GM23248 (cell line): Measurements from ENCODE around the gene MRPL37. TPM values are rescaled to one million over a fixed set of nuclear protein-coding genes. Genes with fewer than 3 reads are reported as not detected.

Experiments used
- DNase-seq: peaks from one replicate; pipeline ENCODE4 v3.0.0-alpha.2; 2015
- H2AFZ ChIP-seq: fragments of 200-600 bp; sonication (generic); 2 replicates; pipeline ENCODE4 v1.6.1; 2016; ENCODE audit warnings: antibody characterized with exemption
- H3F3A ChIP-seq: fragments of 200-600 bp; sonication (generic); 2 replicates; pipeline ENCODE4 v1.6.1; 2016; ENCODE audit warnings: mild to moderate bottlenecking, antibody characterized with exemption, mixed run types; ENCODE audit not compliant: insufficient read depth
- H3K27ac ChIP-seq: fragments of 200-600 bp; sonication (generic); 2 replicates; pipeline ENCODE4 v1.5.1; 2016; ENCODE audit warnings: mild to moderate bottlenecking
- H3K27me3 ChIP-seq: fragments of 200-600 bp; sonication (generic); replicated peaks from 2 replicates; pipeline ENCODE4 v1.6.1; 2016; ENCODE audit warnings: mild to moderate bottlenecking; ENCODE audit not compliant: insufficient read depth
- H3K36me3 ChIP-seq: fragments of 200-600 bp; sonication (generic); 2 replicates; pipeline ENCODE4 v1.6.1; 2016; ENCODE audit warnings: low read depth, mild to moderate bottlenecking
- H3K4me1 ChIP-seq: fragments of 200-600 bp; sonication (generic); 2 replicates; pipeline ENCODE4 v1.6.1; 2016; ENCODE audit warnings: mild to moderate bottlenecking; ENCODE audit not compliant: insufficient read depth
- H3K4me2 ChIP-seq: fragments of 200-600 bp; sonication (generic); one replicate; pipeline ENCODE4 v1.6.1; 2016; ENCODE audit warnings: mild to moderate bottlenecking; ENCODE audit not compliant: unreplicated experiment
- H3K4me3 ChIP-seq: fragments of 200-600 bp; sonication (generic); 2 replicates; pipeline ENCODE4 v1.5.1; 2016; ENCODE audit warnings: mild to moderate bottlenecking
- H3K79me2 ChIP-seq: fragments of 200-600 bp; sonication (generic); 2 replicates; pipeline ENCODE4 v1.6.1; 2016; ENCODE audit warnings: mild to moderate bottlenecking; ENCODE audit not compliant: insufficient read depth
- H3K9ac ChIP-seq: fragments of 200-600 bp; sonication (generic); 2 replicates; pipeline ENCODE4 v1.6.1; 2016; ENCODE audit warnings: mild to moderate bottlenecking
- H3K9me2 ChIP-seq: fragments of 200-600 bp; sonication (generic); 2 replicates; pipeline ENCODE4 v1.6.1; 2016; ENCODE audit warnings: mixed run types, mild to moderate bottlenecking, moderate library complexity; ENCODE audit not compliant: insufficient read depth
- H3K9me3 ChIP-seq: fragments of 200-600 bp; sonication (generic); one replicate; pipeline ENCODE4 v1.6.1; 2017; ENCODE audit warnings: low read depth
- H4K20me1 ChIP-seq: fragments of 200-600 bp; sonication (generic); 2 replicates; pipeline ENCODE4 v1.6.0; 2016; ENCODE audit not compliant: insufficient read depth
- EZH2 ChIP-seq: fragments of 200-600 bp; sonication (generic); IDR thresholded peaks from 2 replicates; pipeline ENCODE4 v1.6.1; 2018; ENCODE audit warnings: antibody characterized with exemption, mild to moderate bottlenecking; ENCODE audit not compliant: insufficient read depth, poor library complexity, severe bottlenecking
- EZH2phosphoT487 ChIP-seq: fragments of 200-600 bp; sonication (generic); IDR thresholded peaks from 2 replicates; pipeline ENCODE4 v1.6.1; 2018; ENCODE audit warnings: antibody characterized with exemption, moderate library complexity, mild to moderate bottlenecking, low read depth; ENCODE audit not compliant: insufficient read depth
- WGBS, 2 experiments: methylation state at CpG; one replicate each; pipeline ENCODE4 v1.1.6; 2015 to 2017; ENCODE audit warnings: low lambda C conversion rate in 2 of 2, low coverage in 1 of 2; ENCODE audit errors: missing lambda C conversion rate in 2 of 2; 5-methylcytosine and 5-hydroxymethylcytosine counted together
- in situ Hi-C: fragments of 300-500 bp; cut with MboI; formaldehyde crosslinking; loops from 2 replicates; pipeline ENCODE4 v1.15.0; 2020
- polyA plus RNA-seq: library from polyadenylated mRNA; unstranded; fragments of >200 nt; fragmentation: Nextera tagmentation; extraction: Ambion mirVana; gene quantifications from 2 replicates; pipeline ENCODE4 v1.2.1, GENCODE V29; 2016
- total RNA-seq: library from RNA; depleted of rRNA; stranded (reverse); fragments of >200 nt; shearing (Covaris generic); gene quantifications from 2 replicates; pipeline ENCODE4 v1.2.3, GENCODE V29; 2014

Gene MRPL37
- total and polyA plus RNA-seq, 2 experiments from 2014 or later: 91.3 to 113 TPM

GRCh38 chr1:54212872-54213271, 12.9 kb downstream of the MRPL37 start:
- WGBS, 2 experiments: 73 to 100% methylated on average over 1 of the region's 1 CpG
- in situ Hi-C loops: no loop called here

GRCh38 chr1:54215523-54215922, 15.6 kb downstream of the MRPL37 start:
- Histone ChIP-seq H3K36me3 (peaks cover 46% of the 10 kb centered on the region), H3K9me2 (no peaks in the 10 kb centered on the region), H3K9me3 (no peaks in the 10 kb centered on the region), H3K4me2 (no peak overlapping the region), H3K27me3 (no peaks in the 10 kb centered on the region), H3K79me2 (no peaks in the 10 kb centered on the region), H3F3A (peaks cover 26% of the 10 kb centered on the region), H2AFZ (no peak overlapping the region), H3K4me3 (no peak overlapping the region), H3K9ac (no peak overlapping the region), H3K4me1 (peaks cover 18% of the 10 kb centered on the region), H3K27ac (no peak overlapping the region), H4K20me1 (no peaks in the 10 kb centered on the region)
- in situ Hi-C loops: no loop called here
- DNase-seq: no peak
- TF ChIP-seq EZH2phosphoT487 (no peak), EZH2 (no peak)
- 89 to 91% methylated on average over 9 of the region's 9 CpGs for WGBS, 2 experiments

More at GRCh38 chr1:54212872-54213271, 12.9 kb downstream of the MRPL37 start:
- no peak for TF ChIP-seq EZH2
- no peak for TF ChIP-seq EZH2phosphoT487
- no peaks in the 10 kb centered on the region for H3K4me1 ChIP-seq
- H3K27me3 ChIP-seq: no peaks in the 10 kb centered on the region
- H3K4me2 ChIP-seq: no peak overlapping the region
- no peak overlapping the region for H2AFZ ChIP-seq
- DNase-seq: no peak
- H3K4me3 ChIP-seq: no peak overlapping the region
- H3F3A ChIP-seq: 0 out of 2 replicates have a peak, but pooled peaks cover under 1% of the 10 kb centered on the region
- H3K9me2 ChIP-seq: no peaks in the 10 kb centered on the region
- peaks cover 51% of the 10 kb centered on the region for H3K36me3 ChIP-seq
- no peaks in the 10 kb centered on the region for H3K9me3 ChIP-seq
- no peaks in the 10 kb centered on the region for H3K79me2 ChIP-seq
- no peak overlapping the region for H3K9ac ChIP-seq
- no peak overlapping the region for H3K27ac ChIP-seq
- no peaks in the 10 kb centered on the region for H4K20me1 ChIP-seq

GRCh38 chr1:54218883-54219687, 19.1 kb downstream of the MRPL37 start:
- Histone ChIP-seq H2AFZ (no peak overlapping the region), H3K9ac (peak overlapping the region; percentile 57), H3K79me2 (no peaks in the 10 kb centered on the region), H3F3A (peaks cover 34% of the 10 kb centered on the region), H3K4me1 (peaks cover 19% of the 10 kb centered on the region), H3K36me3 (peaks cover 15% of the 10 kb centered on the region; the same call in 1 of the 2 replicates), H3K9me2 (no peaks in the 10 kb centered on the region), H3K4me3 (no peak overlapping the region), H3K27me3 (no peaks in the 10 kb centered on the region), H4K20me1 (no peaks in the 10 kb centered on the region), H3K4me2 (peak overlapping the region; percentile 3), H3K27ac (peak overlapping the region; percentile 83), H3K9me3 (no peaks in the 10 kb centered on the region)
- 63 to 64% methylated on average over 11 of the region's 11 CpGs for WGBS, 2 experiments
- TF ChIP-seq EZH2phosphoT487: no peak
- no peak for TF ChIP-seq EZH2
- peak; percentile 22 for DNase-seq
- in situ Hi-C loops: no loop called here

GRCh38 chr1:54219688-54220003, 19.7 kb downstream of the MRPL37 start:
- Histone ChIP-seq H3K79me2 (no peaks in the 10 kb centered on the region), H3F3A (peaks cover 34% of the 10 kb centered on the region), H3K9ac (peak overlapping the region; percentile 57), H3K9me2 (no peaks in the 10 kb centered on the region), H3K36me3 (peaks cover 10% of the 10 kb centered on the region; the same call in 1 of the 2 replicates), H3K4me3 (no peak overlapping the region), H2AFZ (no peak overlapping the region), H3K27me3 (no peaks in the 10 kb centered on the region), H4K20me1 (no peaks in the 10 kb centered on the region), H3K4me2 (peak overlapping the region; percentile 3), H3K27ac (peak overlapping the region; percentile 83), H3K9me3 (no peaks in the 10 kb centered on the region), H3K4me1 (peaks cover 19% of the 10 kb centered on the region)
- DNase-seq: no peak
- in situ Hi-C loops: no loop called here
- TF ChIP-seq EZH2phosphoT487 (no peak), EZH2 (no peak)
- WGBS, 2 experiments: 20 to 25% methylated on average over 3 of the region's 3 CpGs
